Astrocyte (in vitro differentiated cells and primary cell): ENCODE results near the gene EVC.

Experiments
- EZH2 ChIP-seq: IDR thresholded peaks from 2 replicates; pipeline ENCODE4 v1.6.1; 2012; ENCODE audit warnings: mild to moderate bottlenecking, low read length, inconsistent platforms; ENCODE audit not compliant: insufficient read depth
- TF ChIP-seq, protein P1 (sequence below): IDR thresholded peaks from 2 replicates; pipeline ENCODE4 v1.5.1; 2011; ENCODE audit warnings: low read depth, mild to moderate bottlenecking, inconsistent platforms, low read length, moderate library complexity; ENCODE audit not compliant: insufficient read depth

DNA sequence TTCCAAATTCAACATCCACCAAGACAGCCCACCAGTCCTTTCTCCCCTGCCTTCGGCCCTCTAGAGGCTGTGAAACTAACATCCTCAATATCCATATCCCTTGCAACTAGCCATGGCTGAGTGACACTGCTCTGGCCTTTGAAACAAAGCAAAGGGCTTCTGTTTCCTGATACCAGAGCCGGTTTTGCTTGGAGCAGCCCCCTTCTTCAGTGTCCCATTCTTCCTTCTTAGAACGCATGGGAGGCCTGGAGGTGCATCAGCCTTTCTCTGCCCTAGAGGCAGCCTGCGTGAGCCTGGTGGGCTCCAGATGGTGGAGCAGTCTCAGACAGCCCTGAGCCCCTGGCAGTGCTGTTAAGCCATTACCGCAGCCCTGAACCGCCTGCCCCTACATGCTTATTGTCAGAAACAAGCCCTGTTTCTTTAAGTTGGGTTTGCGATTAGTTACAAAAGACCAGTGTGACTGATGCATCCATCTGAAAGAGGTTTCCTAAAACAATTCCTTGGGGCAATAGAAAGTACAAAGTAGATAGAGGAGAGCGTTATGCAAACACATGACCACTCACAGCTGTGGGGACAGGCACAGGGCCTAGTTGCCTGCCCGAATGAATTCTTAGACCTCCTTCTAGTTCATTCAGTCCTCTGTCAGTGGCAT is 74.1 kb downstream of the EVC start:
- TF ChIP-seq, protein P1, sequence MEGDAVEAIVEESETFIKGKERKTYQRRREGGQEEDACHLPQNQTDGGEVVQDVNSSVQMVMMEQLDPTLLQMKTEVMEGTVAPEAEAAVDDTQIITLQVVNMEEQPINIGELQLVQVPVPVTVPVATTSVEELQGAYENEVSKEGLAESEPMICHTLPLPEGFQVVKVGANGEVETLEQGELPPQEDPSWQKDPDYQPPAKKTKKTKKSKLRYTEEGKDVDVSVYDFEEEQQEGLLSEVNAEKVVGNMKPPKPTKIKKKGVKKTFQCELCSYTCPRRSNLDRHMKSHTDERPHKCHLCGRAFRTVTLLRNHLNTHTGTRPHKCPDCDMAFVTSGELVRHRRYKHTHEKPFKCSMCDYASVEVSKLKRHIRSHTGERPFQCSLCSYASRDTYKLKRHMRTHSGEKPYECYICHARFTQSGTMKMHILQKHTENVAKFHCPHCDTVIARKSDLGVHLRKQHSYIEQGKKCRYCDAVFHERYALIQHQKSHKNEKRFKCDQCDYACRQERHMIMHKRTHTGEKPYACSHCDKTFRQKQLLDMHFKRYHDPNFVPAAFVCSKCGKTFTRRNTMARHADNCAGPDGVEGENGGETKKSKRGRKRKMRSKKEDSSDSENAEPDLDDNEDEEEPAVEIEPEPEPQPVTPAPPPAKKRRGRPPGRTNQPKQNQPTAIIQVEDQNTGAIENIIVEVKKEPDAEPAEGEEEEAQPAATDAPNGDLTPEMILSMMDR: peak; percentile 11
- TF ChIP-seq EZH2: no peak
